ENCODE results near the gene PKHD1.

PKHD1 gene

DNA sequence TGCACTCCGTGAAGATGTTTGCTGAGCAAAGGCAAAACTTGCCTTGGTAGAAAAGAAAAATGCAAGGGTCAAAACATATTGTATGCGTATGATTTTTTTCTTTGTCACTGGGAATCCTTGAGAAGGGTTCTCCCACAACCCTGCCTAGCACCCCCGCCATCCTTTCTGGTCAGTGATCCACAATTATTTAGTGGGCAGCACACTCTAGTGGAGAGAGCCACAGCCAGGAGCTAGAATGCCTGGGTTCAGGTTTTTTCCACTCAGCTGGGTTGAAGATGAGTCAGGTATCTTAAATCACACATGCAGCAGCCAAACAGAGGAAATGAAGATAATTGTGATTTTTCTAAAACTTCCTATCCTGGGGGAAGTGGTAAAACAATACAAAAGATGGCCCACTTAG is 243.1 kb downstream of the PKHD1 start:
- no peak for DNase-seq

DNA sequence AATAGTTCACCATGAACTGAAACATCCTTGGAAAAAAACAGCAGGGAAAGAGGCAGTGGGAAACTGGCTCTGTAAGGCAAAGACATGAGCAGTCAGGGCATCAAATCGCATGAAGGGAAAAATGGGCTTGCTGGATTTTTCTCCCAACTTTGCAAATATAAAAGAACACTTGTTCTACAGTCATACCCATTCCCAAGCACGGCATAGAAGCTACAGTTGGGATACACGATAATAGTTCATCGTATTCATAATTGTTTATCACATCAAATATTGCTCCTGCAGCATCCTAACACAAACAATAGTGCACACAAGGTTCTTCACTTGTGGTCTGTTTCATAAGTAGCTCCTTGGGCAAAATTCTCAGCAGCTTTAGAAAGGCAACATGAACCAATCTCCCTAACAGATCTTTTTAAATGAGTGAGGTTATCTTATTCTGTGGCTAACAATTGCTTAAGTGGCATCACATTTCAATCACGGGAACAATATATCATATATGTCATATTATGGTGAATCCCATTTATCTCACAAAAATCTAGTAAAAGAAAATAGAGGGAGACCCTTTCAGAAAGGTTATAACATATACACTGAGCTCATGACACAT is 243.9 kb downstream of the PKHD1 start:
- DNase-seq = no peak

DNA sequence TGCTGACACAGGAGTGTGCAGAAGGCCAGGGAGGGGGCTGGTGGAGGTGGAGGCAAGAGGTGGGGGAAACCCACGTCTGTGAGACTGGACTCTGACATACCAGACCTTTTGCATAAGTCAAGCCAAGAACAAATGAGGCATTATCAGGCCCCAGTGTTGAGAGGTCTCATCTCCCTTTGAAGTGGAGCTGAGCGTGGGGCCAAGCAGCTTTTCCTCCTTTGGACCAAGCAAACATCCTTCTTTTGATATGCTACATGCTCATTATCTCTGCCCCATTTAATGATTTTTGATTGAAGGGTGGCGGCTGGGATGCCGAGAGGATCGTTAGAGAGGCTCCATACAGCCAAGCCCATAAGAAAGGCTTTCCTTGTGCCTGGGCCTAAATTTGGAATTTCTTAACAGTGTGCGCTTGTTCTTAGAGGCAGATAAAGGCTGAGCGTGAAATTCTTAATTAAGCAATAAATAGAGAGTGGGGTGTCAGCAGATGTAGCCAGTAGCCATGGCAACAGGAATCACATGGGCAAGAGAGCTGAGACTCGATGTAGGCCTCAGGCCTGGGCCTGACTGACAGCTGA is 244.5 kb downstream of the PKHD1 start:
- peak; percentile 82 for DNase-seq

DNA sequence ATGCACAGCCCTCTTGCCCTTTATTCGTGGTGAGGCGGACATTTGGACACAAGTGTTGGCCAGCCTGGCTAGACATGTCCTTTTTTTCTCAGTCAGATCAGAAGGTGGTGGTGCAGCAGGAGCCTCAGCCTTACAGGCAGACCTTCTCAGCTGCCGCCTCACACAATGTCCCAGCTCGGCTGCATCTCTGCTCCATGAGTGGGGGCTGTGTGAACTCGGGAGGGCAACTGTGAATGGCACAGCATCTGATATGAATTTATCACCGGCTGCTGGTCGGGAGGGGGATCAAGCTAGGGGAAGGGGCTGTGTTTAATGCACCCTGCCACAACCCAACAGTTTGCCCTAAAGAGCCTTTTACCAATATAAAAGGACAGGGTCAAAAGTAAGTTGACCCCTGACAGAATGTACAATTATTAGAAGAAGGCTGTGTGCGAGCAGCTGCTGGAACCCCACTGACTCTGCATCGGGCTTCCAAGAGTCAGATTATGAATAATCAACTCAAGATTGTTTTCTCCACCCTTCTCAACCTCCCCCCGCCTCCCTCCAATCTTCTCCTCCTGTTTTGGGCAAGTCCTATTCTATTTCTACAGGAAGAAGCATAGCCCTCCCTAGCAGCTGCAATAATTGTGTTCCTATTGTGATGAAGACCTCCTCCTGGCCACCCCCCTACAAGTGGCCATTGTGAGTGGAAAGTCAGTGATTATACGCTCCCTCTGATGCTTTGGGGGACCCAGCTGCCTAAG is 245.2 kb downstream of the PKHD1 start:
- DNase-seq = no peak

DNA sequence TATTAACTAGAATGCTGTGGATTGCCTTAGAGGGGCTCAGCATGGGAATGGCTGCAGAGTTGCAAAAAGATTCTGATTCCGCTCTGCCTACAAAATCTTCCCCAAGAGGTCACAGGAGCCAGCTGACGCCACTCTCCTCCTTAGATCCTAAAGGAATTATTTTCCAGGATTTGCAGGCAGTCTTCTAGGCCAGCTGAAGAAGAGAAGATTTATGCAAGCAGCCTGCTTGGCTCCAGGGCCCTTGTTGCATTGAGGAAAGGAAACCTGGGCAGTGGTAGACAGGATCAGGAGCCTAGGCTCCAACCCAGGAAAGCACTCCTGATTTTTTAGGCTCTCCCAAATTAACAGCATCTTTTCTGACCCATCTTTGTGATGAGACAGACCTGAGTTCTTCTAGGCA is 245.8 kb downstream of the PKHD1 start:
- no peak for DNase-seq

DNA sequence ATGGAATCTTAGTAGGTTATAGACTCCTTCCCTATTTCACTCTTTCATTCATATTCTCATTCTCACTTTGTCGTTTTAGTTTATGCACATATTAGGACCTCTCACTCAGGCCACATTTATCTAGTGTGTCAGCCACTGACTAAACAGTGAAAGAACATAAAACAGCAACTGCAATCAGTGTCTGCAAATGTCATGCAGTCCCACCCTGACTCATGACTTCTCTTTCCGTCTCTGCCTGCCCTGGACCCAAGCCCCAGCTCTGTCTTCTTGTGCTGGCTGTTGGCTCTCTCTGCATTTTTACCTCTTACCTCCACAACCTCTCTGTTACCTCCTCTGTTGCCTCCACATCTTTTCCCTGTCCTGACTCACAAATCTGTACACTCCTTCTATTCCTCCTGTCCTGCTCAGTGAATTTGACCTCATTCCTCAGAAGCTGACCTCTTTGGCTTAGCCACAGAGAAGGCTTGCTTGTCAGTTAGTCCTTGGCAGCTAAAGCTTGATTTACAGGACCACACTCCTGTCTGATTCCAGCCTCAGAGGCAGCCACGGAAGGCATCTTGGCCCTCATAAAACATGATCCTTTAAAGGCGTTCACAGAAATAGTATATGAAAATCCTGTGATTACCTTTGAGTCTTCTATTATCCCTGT is 247.6 kb downstream of the PKHD1 start:
- no peak for DNase-seq

DNA sequence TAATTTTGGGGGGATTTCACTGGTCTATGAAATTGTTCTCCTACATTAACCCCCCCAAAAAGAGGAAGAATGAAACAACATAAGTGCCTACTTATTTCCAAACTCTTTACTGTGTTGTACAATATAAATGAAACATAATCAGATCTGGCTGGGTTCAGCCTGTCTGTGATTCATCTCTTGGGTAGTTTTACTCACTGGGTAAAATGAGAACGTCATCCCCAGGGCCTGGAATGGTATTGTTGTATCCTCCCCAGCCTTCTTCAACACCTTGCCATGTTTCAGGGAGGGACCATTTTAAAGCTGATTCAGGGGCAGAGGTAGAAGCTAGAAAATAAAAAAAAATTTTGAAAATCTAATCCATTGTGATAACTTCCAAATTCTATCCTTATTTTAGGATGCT is 256.7 kb downstream of the PKHD1 start:
- DNase-seq = no peak

DNA sequence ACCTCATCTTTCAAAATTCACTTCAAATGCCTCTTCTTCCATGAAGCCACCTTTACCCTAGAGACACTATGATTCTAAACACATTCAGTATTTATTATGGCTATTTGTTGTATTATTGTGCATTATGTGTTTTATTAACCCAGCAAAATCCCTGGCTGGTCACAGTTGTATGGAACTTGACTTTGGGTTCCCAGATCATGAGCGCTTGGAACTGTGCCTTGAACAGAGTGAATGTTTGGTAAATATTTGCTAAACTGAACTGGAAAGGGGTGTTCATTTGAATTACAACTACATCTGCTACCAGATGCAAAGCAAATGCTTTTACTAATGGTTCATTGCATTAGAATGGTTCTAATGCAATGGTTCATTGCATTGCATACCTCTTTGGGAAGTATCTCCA is 259.8 kb downstream of the PKHD1 start:
- no peak for DNase-seq

DNA sequence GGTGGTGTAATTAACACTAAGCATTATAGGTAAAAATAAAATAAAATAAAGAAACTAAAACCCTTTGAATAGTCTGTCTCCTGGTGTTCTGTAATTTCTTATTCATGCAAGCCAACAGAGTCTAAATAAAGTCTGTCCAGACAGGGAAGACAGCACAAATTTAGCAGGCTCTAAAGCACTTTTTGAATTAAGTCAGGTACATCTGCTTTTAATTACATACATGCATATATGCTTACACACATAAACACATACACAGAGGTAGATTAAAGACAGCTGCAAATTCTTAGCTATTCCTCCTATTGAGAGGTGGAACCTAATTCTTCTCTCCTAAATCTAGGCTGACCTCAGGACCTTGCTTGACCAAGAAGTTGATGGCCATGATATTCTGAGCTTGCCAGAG is 262.5 kb downstream of the PKHD1 start:
- no peak for DNase-seq

DNA sequence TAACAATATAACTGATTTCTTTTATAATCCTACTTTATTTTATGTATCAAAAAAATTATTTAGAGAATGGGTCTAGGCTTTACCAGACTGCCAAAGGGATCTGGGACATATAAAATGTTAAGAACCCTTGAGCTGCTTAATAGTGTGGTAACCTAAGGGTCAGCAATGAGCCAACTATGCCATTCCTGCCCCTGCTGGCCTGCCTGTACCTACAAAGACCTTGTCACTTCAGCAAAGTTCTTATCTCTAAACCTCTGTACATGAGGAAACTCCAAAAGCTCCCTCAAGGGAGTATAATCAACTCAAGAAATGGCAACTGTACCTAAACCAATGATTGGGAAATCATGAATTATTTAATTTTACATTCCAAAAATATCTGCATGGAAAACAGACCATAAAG is 266.9 kb downstream of the PKHD1 start:
- DNase-seq = no peak

DNA sequence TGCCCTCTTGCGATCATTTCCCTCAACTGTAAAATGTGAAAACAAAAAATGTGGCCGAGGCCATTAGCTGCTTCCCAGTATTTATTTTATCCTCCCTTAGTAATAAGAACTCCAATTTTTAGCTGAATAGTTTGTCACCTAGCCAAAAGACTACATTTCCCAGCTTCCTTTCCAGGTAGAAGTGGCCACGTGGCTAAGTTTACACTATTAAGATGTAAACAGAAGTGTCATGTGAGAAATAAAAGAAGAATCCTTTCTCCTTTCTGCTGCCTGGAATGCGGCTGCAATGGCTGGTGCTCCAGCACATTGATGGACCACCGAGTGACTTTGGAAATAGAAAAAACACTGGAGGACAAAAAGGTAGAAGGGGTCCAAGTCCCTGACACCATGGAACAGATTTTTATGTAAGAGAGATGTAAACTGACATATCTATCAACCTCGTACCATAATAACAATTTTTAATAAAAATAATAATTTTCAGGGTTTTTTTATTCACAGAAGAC is 268.8 kb downstream of the PKHD1 start:
- DNase-seq = no peak

DNA sequence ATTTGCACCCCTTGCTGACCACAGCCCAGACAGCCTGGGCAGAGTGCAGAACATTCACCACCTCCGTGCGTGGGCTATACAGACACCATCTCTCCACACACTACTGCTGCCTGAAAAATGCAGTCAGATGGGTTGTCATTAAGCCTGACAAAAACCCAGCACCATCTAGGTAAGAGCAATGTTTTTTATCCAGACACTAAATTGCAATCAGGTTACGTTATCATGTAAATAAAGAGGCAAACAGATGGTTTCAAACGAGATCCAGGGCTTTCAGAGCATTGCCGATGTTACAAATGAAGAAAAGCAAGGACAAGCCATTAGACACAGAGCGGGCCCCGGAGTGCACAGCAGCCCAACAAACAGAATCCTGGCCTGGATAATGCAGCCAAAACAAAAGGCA is 269.6 kb downstream of the PKHD1 start:
- no peak for DNase-seq

DNA sequence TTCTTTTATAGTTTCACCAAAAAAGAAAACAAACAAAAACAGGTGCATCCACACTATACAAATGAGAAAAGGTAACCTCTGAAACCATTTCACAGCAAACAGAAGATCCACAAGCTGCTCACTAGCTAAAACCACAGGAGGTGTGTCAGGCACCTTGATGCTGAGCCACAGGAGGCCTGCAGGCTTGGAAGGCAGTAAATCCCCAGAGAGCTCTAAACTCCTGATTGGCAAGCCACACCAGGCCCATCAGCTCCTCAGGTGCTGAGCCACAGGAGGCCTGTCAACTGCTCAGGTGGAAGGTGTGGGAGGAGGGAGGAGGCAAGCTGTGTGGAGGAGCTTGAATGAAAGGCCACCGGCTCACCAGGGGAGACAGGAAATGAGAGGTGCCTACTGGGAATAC is 273.0 kb downstream of the PKHD1 start:
- no peak for DNase-seq

DNA sequence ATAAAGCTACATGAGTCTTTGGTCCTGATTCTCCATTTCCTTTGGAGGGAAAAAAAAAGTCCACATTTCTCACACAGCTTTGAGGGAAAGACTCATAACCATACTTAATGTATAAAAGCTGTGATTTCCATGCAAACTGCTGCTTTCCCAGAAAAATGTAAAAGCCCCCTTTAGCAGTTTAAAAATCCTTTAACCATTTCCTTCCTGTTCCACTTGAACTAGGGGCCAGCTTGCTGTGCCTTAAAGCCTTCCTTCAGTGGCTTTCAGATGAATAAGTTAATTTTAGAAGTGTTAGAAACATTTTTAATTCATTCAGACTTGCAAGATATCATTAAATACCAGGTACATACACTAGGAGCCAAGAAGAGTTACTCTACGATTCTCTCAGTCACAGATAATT is 273.5 kb downstream of the PKHD1 start:
- DNase-seq = no peak

DNA sequence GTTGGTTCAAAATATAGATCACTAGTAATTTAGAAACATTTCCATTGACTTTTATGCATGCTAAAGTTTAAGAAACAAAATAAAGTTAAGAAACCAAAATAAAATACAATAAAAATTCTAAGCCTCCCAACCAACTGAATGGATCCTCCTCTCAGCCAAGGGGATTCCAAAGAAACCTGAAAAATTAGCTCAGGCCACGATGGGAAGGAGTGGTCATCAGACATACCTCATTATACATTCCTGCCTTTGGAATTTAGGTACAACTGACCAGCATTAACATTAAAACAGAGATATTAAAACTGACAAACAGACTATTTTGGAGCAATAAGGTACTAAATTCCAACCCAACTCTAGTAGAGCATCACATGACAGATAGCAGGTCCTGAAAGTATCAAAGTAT is 275.2 kb downstream of the PKHD1 start:
- DNase-seq = no peak

DNA sequence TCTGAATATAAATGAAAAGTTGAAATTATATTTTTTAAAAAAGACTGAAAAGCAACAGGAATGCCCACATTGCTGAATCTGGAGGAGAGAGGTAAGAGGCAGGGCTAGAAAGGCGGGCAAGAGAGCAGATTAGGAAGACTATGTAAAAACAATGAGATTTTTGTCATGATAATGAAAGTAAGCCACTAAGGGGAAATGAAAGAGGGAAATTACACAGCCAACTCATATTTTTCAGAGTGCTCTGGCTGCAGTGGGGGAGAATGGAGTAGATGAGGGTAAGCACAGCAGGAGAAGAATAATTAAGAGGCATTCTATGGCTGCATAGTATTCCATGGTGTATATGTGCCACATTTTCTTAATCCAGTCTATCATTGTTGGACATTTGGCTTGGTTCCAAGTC is 281.9 kb downstream of the PKHD1 start:
- no peak for DNase-seq

DNA sequence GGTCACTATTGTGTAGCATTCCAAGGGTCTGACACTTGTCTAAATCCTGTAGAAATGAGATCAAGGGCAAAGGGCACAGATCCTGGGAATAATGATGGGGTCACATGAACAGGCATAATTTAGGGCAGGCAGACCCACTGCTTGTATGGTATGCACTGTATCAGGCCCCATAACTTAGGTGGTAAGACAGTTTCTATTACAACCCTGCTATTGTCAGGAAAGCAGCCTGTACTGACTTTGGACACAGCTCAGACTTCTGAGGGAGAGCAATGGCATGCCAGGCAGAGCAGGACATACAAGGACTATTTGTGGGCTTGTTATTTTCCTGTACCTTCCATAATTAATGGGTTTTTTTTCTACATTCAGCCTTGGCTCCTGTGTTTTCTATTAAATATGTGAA is 286.8 kb downstream of the PKHD1 start:
- no peak for DNase-seq

DNA sequence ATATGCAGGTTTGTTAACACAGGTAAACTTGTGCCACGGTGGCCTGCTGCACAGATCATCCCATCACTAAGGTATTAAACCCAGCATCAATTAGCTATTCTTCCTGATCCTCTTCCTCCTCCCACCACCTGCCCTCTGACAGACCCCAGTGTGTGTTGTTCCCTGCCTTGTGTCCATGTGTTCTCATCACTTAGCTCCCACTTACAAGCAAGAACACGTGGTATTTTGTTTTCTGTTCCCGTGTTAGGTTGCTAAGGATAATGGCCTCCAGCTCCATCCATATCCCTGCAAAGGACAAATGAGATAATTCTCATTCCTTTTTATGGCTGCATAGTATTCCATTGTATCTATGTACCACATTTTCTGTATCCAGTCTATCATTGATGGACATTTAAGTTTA is 294.0 kb downstream of the PKHD1 start:
- DNase-seq = no peak

DNA sequence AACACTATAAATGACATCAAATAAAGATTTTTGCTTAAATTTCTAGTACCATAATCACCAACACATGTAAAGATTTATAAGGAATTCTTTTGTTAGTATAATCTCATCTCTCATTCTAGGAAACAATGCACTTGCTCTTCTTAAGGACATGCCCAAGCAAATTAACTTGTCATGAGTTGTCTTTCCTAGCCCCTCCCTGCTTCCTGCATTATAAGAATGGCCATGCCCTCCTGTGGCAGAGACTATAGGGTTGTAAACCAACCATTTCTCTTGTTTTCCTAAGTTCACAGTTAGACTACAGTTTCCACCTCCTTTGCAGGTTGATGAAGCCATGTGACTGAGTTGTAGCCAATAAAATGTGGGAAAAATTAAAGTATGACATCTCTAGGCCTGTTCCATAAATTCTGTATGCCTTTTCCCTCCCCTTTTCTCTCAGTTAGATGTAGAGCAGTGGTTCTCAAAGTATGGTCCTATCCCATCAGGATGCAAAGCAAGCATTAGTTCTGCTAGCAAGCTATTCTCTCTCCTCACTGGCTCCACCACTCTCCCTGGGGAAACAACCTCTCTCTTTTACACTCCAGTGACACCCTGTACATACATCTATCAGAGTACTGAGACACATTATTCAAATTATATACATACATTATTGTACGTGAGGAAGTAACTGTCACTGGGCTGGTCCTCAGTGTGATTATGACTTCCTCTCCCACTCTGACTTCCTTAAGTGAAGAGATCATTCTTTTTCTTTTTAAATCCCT is 295.0 kb downstream of the PKHD1 start:
- no peak for DNase-seq

DNA sequence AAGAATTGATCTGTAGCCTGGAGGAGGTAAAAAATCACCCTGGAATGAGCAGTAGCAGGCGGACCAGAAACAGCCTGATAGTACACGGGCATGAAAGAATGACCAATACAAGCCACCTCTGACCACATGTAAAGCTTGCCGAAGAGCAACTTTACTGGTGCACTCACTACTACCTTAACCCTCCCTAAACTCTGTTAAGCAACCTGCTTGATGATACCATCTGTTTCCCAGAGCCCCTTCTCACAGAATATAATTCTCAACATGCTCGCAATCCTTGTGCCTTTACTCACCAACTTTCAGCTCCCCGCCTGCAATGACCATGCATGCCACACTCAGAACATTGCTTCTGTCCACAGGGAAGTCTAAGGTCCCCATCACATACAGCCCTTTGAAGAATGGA is 296.5 kb downstream of the PKHD1 start:
- DNase-seq = no peak

DNA sequence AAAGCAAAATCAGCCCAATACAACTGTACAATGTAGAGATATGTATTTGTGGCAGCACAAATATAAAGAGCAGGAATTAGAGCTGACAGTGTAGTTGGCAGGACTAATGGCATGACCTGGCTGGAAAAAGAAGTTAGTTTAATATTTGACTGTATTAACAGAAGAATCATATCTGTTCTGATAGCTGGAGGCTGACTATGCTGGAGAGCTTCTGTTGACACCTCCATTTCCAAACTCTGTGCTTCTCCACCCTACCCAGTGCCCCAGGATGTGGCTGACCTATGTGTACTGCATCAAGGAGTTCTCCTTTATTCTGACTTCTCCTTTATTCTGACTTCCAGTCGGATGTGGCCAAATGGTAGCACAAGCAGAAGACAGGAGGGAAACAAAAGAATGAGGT is 299.3 kb downstream of the PKHD1 start:
- no peak for DNase-seq

DNA sequence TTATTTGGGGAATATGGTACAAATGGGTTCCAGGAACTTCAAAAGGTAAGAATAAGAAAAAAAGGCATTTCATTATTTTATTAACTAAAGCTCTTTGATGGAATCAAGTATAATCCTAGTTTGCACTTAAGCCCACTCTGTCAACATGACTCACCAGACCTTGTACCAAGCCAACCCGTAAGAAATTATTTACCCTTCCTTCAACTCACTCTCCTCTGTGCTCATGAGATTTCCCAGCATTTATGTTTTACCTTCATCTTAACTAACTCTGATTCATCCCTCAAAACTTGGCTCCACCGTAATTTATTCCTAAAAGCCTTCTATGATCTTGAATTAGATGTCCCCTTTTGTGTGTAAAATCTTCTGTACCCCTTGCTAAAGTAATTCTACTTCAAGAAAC is 308.7 kb downstream of the PKHD1 start:
- DNase-seq = no peak

DNA sequence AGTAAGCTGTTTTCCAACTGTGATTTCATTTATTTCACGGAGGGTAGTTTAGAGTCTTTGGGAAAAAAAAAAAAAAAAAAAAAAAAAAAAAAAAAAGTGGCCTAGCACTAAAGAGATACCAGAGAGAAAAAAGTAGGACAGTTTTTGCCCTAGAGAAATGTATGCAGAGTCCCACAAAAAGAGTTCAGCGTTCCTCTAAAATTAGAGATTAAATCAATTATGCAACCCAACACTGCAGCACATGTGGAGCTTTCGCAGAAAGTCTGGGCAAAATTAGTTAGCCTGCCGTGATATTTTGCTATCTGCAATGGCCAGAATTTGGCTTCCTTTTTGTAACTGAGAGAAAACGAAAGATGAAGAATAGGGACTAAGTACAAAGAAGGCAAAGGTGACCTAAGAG is 309.8 kb downstream of the PKHD1 start:
- no peak for DNase-seq
